HG03025 (cell line): ENCODE data around the gene ZNF580.
A peak's percentile ranks its signal among the peaks of the same experiment; 100 is the strongest.

ENCODE experiments used
- ATAC-seq: cut with Tn5 transposase; IDR thresholded peaks from one replicate; pipeline ENCODE4 v1.9.1; 2021; ENCODE audit warnings: mild to moderate bottlenecking, moderate library complexity; ENCODE audit not compliant: unreplicated experiment, low FRiP score

Gene ZNF580

GRCh38 chr19:55674841-55675660 is 34.2 kb downstream of the ZNF580 start, which contains the start of gene EPN1:
Gene EPN1, plus strand, starts transcription at chr19:55675226. Its CDS starts 3,402 bp downstream, at chr19:55678628.
- ATAC-seq: peak; percentile 52

GRCh38 chr19:55675661-55676354 is 35.0 kb downstream of the ZNF580 start:
- ATAC-seq: no peak

DNA sequence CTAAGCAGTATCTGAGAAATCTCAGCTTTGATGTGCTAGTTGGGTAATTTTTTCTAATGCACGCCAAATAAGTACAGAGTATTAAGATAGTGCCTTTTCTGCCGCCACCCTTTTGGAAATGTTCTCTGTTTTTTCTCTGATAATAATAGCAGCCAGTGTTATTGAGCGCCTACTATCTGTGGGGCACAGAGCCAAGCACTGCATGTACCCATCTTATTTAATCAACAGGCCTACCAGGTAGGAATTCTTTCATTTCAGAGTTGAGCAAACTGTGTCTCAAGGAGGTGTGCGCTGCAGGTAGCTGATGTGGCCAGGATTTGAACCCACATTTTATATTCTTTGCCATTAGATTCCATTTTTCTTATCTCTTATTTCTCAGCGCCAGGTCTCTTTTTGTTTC is 35.6 kb downstream of the ZNF580 start:
- no peak for ATAC-seq

GRCh38 chr19:55676889-55677505 is 36.2 kb downstream of the ZNF580 start:
- ATAC-seq: no peak

GRCh38 chr19:55677572-55678028 is 36.8 kb downstream of the ZNF580 start:
- no peak for ATAC-seq

DNA sequence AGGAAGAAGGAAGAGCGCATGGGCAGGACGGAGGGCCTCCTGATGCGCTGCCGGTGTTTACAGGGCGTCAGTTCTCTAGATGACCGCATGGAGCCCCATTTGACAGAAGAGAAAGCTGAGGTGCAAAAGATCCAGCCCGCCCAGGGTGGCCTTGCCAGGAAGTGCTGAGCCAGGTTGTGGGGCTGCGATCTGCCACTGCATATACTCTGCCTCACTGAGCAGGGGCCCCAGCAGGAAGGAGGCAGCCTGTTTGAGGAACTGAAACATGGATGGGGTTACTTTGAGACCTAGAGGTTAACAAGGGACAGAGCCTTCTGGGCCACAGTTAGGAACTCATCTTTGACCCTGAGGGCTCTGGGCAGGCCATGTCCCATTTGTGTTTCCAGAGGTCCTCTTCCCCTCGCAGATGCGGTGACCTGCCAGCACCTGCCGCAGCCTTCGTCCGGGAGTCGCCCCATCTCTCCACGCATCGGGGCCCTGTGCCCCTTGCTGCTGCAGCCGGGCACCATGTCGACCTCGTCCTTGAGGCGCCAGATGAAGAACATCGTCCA is 37.4 kb downstream of the ZNF580 start:
- peak; percentile 56 for ATAC-seq

- no peak for ATAC-seq
Measured at GRCh38 chr19:55679343-55680257, 38.8 kb downstream of the ZNF580 start.

- ATAC-seq: no peak
Measured at GRCh38 chr19:55680339-55681130, 39.7 kb downstream of the ZNF580 start.

GRCh38 chr19:55681131-55682092 is 40.6 kb downstream of the ZNF580 start:
- no peak for ATAC-seq

DNA sequence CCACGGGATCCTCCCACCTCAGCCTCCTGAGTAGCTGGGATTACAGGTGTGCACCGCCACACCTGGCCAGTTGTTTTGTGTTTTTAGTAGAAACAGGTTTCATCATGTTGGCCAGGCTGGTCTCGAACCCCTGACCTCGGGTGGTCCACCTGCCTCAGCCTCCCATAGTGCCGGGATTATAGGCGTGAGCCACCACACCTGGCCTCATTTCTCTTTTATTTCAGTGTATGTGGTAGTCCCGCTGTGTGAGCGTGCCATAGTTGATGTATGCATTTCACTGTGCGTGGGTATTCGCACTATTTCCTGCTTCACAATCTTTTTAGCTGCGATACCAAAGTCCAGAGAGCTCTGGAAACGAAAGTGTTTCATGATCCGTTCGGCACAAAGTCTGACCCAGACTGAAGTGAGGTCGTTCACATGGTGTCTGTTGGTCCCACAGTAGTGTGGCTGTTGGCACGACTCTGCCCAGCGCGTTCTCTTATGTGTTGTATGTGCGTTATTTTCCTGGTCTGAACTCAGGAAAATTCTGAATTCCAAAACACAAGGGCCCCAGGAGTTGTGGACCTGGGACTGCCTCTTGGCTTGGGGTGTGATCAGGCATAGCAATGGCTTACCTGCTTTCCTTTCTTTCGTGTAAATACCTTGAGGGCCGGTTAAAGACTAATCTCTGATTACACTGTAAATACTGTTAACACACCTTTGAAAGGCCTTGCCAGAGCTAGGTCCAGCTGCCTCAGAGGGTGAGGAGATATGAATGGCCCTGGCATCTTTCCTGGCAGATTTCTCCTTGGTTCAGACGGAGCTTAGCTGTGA is 42.9 kb downstream of the ZNF580 start:
- no peak for ATAC-seq

DNA sequence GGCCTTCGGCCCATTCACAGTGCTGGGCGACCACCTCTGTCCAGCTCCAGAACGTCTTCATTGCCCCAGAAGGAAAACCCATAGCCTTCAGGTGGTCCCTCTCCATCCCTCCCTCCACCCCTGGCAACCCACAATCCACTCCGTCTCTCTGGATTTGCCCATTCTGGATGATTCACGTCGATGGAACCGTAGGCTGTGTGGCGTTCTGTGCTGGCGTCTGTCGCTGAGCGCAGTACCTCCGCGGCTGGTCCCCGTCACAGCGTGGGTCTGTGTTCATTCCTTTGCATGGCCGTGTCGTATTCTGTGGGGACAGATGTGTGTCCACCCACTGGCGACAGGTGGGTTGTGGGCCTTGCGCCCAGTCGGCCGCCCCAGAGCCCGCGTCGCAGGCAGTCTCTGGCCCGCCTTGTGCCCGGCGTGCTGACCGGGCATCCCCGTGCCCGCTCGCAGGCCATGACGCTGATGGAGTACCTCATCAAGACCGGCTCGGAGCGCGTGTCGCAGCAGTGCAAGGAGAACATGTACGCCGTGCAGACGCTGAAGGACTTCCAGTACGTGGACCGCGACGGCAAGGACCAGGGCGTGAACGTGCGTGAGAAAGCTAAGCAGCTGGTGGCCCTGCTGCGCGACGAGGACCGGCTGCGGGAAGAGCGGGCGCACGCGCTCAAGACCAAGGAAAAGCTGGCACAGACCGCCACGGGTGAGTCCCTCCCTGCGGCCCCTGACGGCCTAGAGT is 44.3 kb downstream of the ZNF580 start:
- ATAC-seq: no peak

DNA sequence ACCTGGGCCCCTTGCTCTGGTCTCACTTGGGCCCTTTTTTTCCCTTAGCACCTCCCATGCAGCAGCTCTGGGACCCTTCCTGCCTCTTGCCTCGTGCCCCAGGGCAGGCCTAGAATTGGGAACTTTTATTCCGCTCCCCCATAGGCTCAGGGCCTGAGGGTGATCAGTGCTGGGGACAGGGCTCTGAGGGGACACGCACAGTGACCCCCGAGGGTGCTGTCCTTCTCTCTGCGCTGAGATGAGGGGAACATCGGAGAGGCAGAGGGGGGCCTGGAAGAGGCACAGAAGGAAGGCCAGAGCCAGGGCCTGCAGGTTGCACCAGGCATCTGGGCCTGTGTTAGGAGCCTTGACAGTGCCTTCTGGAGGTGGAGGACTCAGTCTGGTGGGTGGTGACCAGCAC is 45.0 kb downstream of the ZNF580 start:
- ATAC-seq: no peak

DNA sequence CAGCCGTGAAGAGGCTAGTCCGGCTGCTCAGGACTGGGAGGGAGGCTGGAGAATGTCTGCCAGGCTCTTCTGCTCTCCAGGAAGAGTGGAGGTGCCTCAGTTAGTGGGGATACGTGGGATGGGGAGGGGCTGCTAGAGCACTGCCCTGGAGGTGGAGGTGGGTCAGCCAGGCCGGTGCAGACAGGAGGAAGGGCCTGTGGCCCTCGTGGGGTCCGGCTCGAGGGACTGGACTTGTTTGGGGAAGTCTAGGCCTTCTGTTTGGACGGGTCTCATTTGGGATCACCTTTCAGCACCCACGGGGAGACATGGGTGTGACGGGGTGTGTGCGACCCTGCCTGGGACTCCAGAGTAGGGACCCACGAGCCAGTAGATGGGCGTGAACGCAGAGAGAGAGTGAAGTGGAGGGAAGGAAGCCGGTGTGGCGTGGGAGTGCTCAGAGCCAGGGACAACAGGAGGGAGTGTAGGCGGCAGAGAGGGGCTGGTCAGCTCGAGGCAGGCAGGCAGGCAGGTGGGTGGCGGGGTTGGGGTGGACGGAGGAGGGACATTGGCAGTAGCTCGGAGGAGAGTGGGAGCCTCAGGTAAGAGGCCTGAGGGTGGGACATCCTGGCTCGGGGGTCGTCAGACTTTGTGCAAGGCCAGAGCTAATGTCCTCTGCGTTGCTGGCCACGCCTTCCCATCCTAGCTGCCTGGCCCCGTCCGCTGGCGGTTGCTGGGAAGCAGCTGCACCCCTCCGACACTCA is 45.7 kb downstream of the ZNF580 start:
- no peak for ATAC-seq

DNA sequence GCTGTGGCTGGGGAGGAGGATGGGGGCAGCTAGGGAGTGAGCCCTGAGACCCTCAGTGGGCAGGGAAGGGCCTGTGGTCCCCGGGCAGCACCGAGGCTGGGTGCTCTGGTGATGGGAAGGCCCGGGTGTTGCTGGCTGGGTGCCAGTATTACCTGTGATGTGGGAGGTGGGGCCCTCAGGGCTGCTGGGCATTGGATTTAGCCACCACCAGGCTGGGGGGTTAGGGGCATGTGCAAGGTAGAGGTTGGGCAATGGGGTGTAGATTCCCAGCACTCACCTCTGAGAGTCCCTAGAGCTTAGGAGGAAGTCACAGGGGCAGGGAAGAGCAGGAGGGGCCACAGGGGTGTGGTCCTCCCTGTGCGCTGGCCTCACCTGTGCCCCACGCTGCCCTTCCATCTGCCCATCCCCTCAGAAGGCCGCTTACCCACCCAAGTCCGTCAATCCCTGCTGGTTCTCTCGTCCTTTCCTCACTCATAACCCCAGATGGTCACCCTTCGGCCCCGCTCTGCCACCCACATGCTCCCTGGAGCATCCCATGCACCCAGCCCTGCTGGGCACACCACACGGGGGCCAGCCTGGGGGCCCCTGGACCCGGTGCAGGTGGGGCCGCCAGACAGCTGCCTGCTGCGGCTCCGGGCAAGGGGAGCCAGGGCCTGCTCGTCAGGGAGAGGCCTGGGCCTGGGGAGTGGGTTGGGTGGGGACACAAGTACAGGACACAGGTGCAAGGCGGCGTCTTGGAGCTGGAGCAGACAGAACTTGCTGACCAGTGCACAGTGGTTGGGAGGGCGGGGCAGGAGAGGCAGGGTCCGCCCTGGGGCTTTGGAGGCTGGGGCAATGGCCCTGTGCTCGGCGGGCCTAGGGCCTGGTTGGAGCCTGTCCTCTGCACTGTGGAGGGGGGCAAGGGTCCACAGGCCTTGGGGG is 46.7 kb downstream of the ZNF580 start:
- no peak for ATAC-seq
